Loucy (cell line): Measurements from ENCODE around the gene TRAPPC5.

Experiments
- CTCF ChIP-seq: fragments of 200-600 bp; sonication (generic); conservative IDR thresholded peaks from 2 replicates; pipeline ENCODE4 v1.5.1; 2014; ENCODE audit warnings: mild to moderate bottlenecking, antibody characterized with exemption, low read length
- EZH2phosphoT487 ChIP-seq: fragments of 200-600 bp; IDR thresholded peaks from 2 replicates; pipeline ENCODE4 v1.6.1; 2018; ENCODE audit warnings: antibody characterized with exemption, mild to moderate bottlenecking, moderate library complexity, borderline replicate concordance

DNA sequence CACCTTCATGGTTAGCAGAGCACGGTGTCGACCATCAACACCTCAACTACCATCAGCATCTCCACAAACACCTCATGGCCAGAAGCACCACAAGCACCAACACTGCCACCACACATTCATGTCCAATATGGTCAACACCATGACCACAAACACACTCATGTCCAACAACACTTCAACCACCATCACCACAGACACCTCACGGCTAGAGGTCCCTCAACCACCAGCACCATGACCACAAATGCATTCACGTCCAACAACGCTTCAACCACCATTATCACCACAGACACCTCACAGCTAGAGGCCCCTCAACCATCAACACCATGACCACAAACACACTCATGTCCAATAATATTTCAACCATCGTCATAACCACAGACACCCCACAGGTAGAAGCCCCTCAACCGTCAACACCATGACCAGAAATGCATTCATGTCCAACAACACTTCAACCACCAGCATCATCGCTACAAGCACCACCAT, 10.2 kb downstream of the TRAPPC5 start:
- TF ChIP-seq CTCF, result no peak
- no peak for TF ChIP-seq EZH2phosphoT487
